ENCODE results near the gene LDLRAD3.

LDLRAD3 gene

DNA sequence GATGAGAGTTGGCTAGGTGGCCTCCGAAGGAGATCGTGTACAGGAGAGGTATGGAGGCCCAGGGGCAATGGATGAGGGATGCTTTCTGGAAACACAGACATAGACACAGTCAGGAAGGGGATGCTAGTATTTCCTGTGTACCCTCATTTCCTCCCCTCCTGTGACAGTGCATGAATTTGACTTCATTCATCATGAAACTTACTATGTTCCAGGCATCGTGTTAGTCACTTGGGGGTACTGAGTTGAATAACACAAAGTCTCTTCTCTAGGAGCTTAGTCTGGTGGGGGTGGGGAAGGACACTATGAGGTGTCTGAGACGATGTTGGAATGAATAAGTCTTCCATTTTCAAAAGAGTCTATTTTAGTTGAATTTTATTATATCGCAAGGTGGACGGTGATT, 32.6 kb downstream of the LDLRAD3 start:
- Mint-ChIP-seq H3K27ac (no peak overlapping the region), H3K36me3 (ENCODE audit: low read depth) (peaks cover 51% of the 10 kb centered on the region), H3K9me3 (peaks cover 34% of the 10 kb centered on the region), H3K4me1 (peaks cover 49% of the 10 kb centered on the region), H3K4me3 (no peak overlapping the region), H3K27me3 (ENCODE audit: low read depth) (no peaks in the 10 kb centered on the region)
- TF ChIP-seq, protein P1, sequence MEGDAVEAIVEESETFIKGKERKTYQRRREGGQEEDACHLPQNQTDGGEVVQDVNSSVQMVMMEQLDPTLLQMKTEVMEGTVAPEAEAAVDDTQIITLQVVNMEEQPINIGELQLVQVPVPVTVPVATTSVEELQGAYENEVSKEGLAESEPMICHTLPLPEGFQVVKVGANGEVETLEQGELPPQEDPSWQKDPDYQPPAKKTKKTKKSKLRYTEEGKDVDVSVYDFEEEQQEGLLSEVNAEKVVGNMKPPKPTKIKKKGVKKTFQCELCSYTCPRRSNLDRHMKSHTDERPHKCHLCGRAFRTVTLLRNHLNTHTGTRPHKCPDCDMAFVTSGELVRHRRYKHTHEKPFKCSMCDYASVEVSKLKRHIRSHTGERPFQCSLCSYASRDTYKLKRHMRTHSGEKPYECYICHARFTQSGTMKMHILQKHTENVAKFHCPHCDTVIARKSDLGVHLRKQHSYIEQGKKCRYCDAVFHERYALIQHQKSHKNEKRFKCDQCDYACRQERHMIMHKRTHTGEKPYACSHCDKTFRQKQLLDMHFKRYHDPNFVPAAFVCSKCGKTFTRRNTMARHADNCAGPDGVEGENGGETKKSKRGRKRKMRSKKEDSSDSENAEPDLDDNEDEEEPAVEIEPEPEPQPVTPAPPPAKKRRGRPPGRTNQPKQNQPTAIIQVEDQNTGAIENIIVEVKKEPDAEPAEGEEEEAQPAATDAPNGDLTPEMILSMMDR (IDR thresholded peaks at IDR 0.05; ENCODE audit: unreplicated experiment in 3 of 3) = no peak

DNA sequence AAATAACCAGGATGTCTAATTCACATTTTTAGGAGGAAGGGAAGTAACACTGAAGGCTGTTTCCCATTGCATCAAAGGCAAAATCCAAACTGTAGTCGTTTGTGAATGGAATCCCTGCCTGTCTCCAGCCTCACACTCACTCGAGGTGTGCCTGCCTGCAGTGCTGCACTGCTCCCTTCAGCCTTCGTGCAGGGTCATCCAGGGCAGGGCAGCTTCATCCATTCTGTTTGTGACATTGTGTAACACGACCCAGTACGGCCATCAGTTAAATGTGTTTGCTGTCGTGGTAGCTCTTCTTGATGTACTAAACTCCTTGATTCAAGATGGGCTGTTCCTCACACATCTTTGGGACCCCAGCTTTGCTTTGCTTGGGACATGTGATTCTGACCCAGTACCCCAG, 34.3 kb downstream of the LDLRAD3 start:
- Mint-ChIP-seq H3K36me3 (ENCODE audit: low read depth) (peaks cover 40% of the 10 kb centered on the region), H3K9me3 (peaks cover 24% of the 10 kb centered on the region), H3K27ac (peak overlapping the region in 2 of 3 experiments; percentile 40 to 52), H3K27me3 (ENCODE audit: low read depth) (no peaks in the 10 kb centered on the region), H3K4me3 (no peak overlapping the region), H3K4me1 (peaks cover 55% of the 10 kb centered on the region)
- TF ChIP-seq, protein P1 (IDR thresholded peaks at IDR 0.05; ENCODE audit: unreplicated experiment in 3 of 3) = no peak

DNA sequence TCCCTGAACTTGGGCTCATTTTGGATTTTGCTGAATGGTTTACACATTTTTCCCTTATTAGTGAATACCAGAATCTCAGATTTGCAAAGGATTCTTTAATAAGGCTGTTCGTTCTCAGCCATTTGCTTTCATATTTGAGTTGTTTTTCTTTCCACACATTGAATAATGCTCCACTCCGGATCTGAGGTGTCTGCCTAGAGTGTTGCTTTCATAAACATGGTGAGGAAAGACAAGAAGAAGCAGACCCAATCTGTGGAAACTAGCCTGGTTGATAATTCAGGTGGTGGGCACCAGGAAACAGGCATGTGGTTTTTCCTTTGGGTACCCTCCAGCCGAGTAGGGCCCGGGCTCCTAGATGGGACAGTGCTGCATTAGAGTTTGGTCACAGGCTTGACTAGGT, 35.0 kb downstream of the LDLRAD3 start:
- TF ChIP-seq, protein P1 (IDR thresholded peaks at IDR 0.05; ENCODE audit: unreplicated experiment in 3 of 3) = no peak
- H3K4me1 Mint-ChIP-seq = peaks cover 55% of the 10 kb centered on the region
- H3K4me3 Mint-ChIP-seq = no peak overlapping the region
- H3K27me3 Mint-ChIP-seq (ENCODE audit: low read depth) = no peaks in the 10 kb centered on the region
- peak overlapping the region; percentile 25 to 41 (median 40) for H3K27ac Mint-ChIP-seq
- H3K36me3 Mint-ChIP-seq (ENCODE audit: low read depth) = peaks cover 34% of the 10 kb centered on the region
- H3K9me3 Mint-ChIP-seq = peaks cover 20% of the 10 kb centered on the region

DNA sequence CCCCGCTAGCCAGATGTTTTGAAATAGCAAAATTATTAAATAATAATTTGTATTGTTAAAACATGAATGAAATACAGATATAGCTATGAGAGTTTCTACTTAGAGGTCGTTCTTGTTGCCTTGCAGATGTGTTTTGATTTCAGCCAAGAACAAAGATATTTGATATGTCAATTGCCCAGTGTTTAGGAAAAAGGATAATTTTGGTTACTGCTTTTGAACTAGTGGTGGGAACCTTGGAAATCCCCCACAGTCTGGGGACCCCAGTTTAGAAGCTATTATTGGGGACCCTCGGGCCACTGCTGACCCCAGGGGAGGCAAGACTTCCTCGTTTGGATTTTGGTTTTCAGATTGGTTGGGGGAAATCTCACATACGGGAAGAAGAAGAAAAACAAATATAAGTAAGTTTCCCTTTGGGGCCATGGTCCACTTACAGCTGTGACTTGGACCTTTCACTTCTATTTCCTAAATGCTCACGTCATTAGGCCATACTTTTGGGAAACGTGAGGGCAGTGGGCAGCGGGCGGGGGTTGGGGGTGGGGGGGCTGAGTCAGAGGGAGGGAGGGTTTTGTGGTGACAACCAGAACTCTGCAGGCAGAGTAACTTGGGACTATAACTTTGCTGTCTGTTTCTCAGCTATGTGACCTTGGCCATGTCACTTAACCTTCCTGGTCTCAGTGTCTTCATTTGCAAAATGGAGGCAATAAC, 37.0 kb downstream of the LDLRAD3 start:
- H3K9me3 Mint-ChIP-seq = peaks cover 10% of the 10 kb centered on the region
- no peaks in the 10 kb centered on the region for H3K27me3 Mint-ChIP-seq (ENCODE audit: low read depth)
- peak overlapping the region in 2 of 3 experiments; percentile 59 to 73 for H3K27ac Mint-ChIP-seq
- TF ChIP-seq, protein P1 (IDR thresholded peaks at IDR 0.05; ENCODE audit: unreplicated experiment in 3 of 3) = no peak
- H3K36me3 Mint-ChIP-seq (ENCODE audit: low read depth) = peaks cover 26% of the 10 kb centered on the region
- no peak overlapping the region for H3K4me3 Mint-ChIP-seq
- H3K4me1 Mint-ChIP-seq = peaks cover 55% of the 10 kb centered on the region

DNA sequence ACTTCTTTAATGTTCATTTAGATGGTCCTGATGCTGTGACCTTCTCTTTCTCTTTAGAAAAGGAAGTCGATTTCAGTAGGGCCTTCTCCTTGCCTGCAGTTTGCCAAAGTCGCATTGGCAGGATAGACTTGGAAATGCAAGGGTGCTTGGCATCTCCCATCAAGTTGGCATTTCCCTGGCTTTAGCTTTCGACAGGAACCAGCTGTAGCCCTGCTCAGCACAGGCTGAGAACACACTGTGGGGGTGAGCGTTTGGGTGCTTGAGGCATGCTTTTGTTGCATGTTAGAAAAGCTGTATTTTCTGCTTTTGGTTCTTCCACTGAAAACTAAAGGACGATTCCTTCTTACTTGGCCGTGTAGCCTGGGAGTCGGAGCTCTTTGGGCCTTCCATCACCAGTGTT, 37.7 kb downstream of the LDLRAD3 start:
- Mint-ChIP-seq H3K9me3 (peaks cover 5% of the 10 kb centered on the region), H3K27ac (peak overlapping the region in 1 of 3 experiments; percentile 73), H3K4me3 (no peak overlapping the region), H3K36me3 (ENCODE audit: low read depth) (peaks cover 24% of the 10 kb centered on the region), H3K4me1 (peaks cover 55% of the 10 kb centered on the region), H3K27me3 (ENCODE audit: low read depth) (no peaks in the 10 kb centered on the region)
- TF ChIP-seq, protein P1 (IDR thresholded peaks at IDR 0.05; ENCODE audit: unreplicated experiment in 3 of 3) = no peak

DNA sequence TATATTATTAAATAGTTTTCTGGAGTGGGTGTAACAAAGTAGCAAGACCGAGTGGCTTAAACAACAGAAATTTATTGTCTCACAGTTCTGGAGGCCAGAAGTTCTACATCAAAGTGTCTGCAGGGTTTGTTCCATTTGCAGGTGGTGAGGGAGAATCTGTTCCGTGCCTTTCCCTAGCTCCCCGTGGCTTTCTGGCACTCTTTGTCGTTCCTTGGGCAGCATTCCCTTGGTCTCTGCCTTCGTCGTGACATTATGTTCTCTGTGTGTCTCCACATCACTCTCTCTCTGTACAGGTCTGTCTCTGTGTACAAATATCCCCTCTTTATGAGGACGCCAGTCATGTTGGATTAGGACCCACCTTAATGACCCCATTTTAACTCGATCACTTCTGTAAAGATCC, 38.2 kb downstream of the LDLRAD3 start:
- peaks cover 21% of the 10 kb centered on the region for H3K36me3 Mint-ChIP-seq (ENCODE audit: low read depth)
- TF ChIP-seq, protein P1 (IDR thresholded peaks at IDR 0.05; ENCODE audit: unreplicated experiment in 3 of 3) = no peak
- peak overlapping the region in 1 of 3 experiments; percentile 31 for H3K4me3 Mint-ChIP-seq
- peaks cover 9% of the 10 kb centered on the region for H3K9me3 Mint-ChIP-seq
- peaks cover 55% of the 10 kb centered on the region for H3K4me1 Mint-ChIP-seq
- no peaks in the 10 kb centered on the region for H3K27me3 Mint-ChIP-seq (ENCODE audit: low read depth)
- peak overlapping the region in 1 of 3 experiments; percentile 73 for H3K27ac Mint-ChIP-seq

Measured in nephron (organoid).